ENCODE measurements around the gene RNF130.

The RNF130 gene

GRCh38 chr5:180041301-180042274 is 30.0 kb downstream of the RNF130 start:
- no peak overlapping the region for H3K27ac ChIP-seq (ENCODE audit: low read length)
- H3K4me1 ChIP-seq (ENCODE audit: control insufficient read depth, insufficient read depth, low read length) = peaks cover 2% of the 10 kb centered on the region; the same call in 1 of the 2 replicates
- WGBS (ENCODE audit: insufficient coverage, insufficient read length) = no CpG with 5 or more reads among the region's 15 CpGs

GRCh38 chr5:180040287-180041214 is 31.0 kb downstream of the RNF130 start:
- Histone ChIP-seq H3K27me3 (ENCODE audit: control insufficient read depth, insufficient read depth, low read length) (no peaks in the 10 kb centered on the region), H3K27ac (ENCODE audit: low read length) (no peak overlapping the region), H3K36me3 (ENCODE audit: control insufficient read depth, insufficient read depth, low read length) (peaks cover 9% of the 10 kb centered on the region; the same call in 1 of the 2 replicates), H3K9me3 (ENCODE audit: control insufficient read depth, insufficient read depth, low read length) (no peaks in the 10 kb centered on the region), H3K4me3 (ENCODE audit: low read length) (no peak overlapping the region), H3K4me1 (ENCODE audit: control insufficient read depth, insufficient read depth, low read length) (peaks cover 2% of the 10 kb centered on the region; the same call in 1 of the 2 replicates)
- no peak for DNase-seq (ENCODE audit: low read depth, low spot score)
- WGBS (ENCODE audit: insufficient coverage, insufficient read length) = no CpG with 5 or more reads among the region's 11 CpGs

More at GRCh38 chr5:180041301-180042274, 30.0 kb downstream of the RNF130 start:
- DNase-seq (ENCODE audit: low read depth, low spot score) = no peak
- H3K4me3 ChIP-seq (ENCODE audit: low read length) = no peak overlapping the region; the same call in 1 of the 2 replicates
- no peaks in the 10 kb centered on the region for H3K27me3 ChIP-seq (ENCODE audit: control insufficient read depth, insufficient read depth, low read length)
- peaks cover 2% of the 10 kb centered on the region; the same call in 1 of the 2 replicates for H3K9me3 ChIP-seq (ENCODE audit: control insufficient read depth, insufficient read depth, low read length)
- peaks cover 12% of the 10 kb centered on the region; the same call in 1 of the 2 replicates for H3K36me3 ChIP-seq (ENCODE audit: control insufficient read depth, insufficient read depth, low read length)

GRCh38 chr5:180035206-180035931 is 36.2 kb downstream of the RNF130 start:
- Histone ChIP-seq H3K27ac (ENCODE audit: low read length) (no peak overlapping the region), H3K9me3 (ENCODE audit: control insufficient read depth, insufficient read depth, low read length) (no peaks in the 10 kb centered on the region), H3K4me3 (ENCODE audit: low read length) (no peak overlapping the region), H3K27me3 (ENCODE audit: control insufficient read depth, insufficient read depth, low read length) (no peaks in the 10 kb centered on the region), H3K4me1 (ENCODE audit: control insufficient read depth, insufficient read depth, low read length) (no peaks in the 10 kb centered on the region), H3K36me3 (ENCODE audit: control insufficient read depth, insufficient read depth, low read length) (peaks cover 9% of the 10 kb centered on the region; the same call in 1 of the 2 replicates)
- WGBS (ENCODE audit: insufficient coverage, insufficient read length) = no CpG with 5 or more reads among the region's 5 CpGs
- no peak for DNase-seq (ENCODE audit: low read depth, low spot score)

GRCh38 chr5:180034564-180034963 is 37.0 kb downstream of the RNF130 start:
- peaks cover under 1% of the 10 kb centered on the region; the same call in 1 of the 2 replicates for H3K4me1 ChIP-seq (ENCODE audit: control insufficient read depth, insufficient read depth, low read length)
- no peak overlapping the region for H3K27ac ChIP-seq (ENCODE audit: low read length)
- no peak for DNase-seq (ENCODE audit: low read depth, low spot score)
- no peaks in the 10 kb centered on the region for H3K27me3 ChIP-seq (ENCODE audit: control insufficient read depth, insufficient read depth, low read length)
- no peak overlapping the region for H3K4me3 ChIP-seq (ENCODE audit: low read length)
- H3K9me3 ChIP-seq (ENCODE audit: control insufficient read depth, insufficient read depth, low read length) = no peaks in the 10 kb centered on the region
- H3K36me3 ChIP-seq (ENCODE audit: control insufficient read depth, insufficient read depth, low read length) = peaks cover 9% of the 10 kb centered on the region; the same call in 1 of the 2 replicates
- WGBS (ENCODE audit: insufficient coverage, insufficient read length) = no CpG with 5 or more reads among the region's 2 CpGs

GRCh38 chr5:180027459-180028089 is 44.0 kb downstream of the RNF130 start:
- no peaks in the 10 kb centered on the region for H3K9me3 ChIP-seq (ENCODE audit: control insufficient read depth, insufficient read depth, low read length)
- H3K4me1 ChIP-seq (ENCODE audit: control insufficient read depth, insufficient read depth, low read length) = peaks cover 1% of the 10 kb centered on the region; the same call in 1 of the 2 replicates
- H3K36me3 ChIP-seq (ENCODE audit: control insufficient read depth, insufficient read depth, low read length) = no peaks in the 10 kb centered on the region
- DNase-seq (ENCODE audit: low read depth, low spot score) = no peak
- H3K4me3 ChIP-seq (ENCODE audit: low read length) = no peak overlapping the region
- no CpG with 5 or more reads among the region's 15 CpGs for WGBS (ENCODE audit: insufficient coverage, insufficient read length)
- H3K27ac ChIP-seq (ENCODE audit: low read length) = no peak overlapping the region
- H3K27me3 ChIP-seq (ENCODE audit: control insufficient read depth, insufficient read depth, low read length) = no peaks in the 10 kb centered on the region

GRCh38 chr5:180026734-180027458 is 44.7 kb downstream of the RNF130 start:
- WGBS (ENCODE audit: insufficient coverage, insufficient read length) = no CpG with 5 or more reads among the region's 5 CpGs
- Histone ChIP-seq H3K4me1 (ENCODE audit: control insufficient read depth, insufficient read depth, low read length) (peaks cover 1% of the 10 kb centered on the region; the same call in 1 of the 2 replicates), H3K27me3 (ENCODE audit: control insufficient read depth, insufficient read depth, low read length) (no peaks in the 10 kb centered on the region), H3K4me3 (ENCODE audit: low read length) (no peak overlapping the region), H3K27ac (ENCODE audit: low read length) (no peak overlapping the region), H3K9me3 (ENCODE audit: control insufficient read depth, insufficient read depth, low read length) (no peaks in the 10 kb centered on the region), H3K36me3 (ENCODE audit: control insufficient read depth, insufficient read depth, low read length) (no peaks in the 10 kb centered on the region)
- no peak for DNase-seq (ENCODE audit: low read depth, low spot score)

GRCh38 chr5:180026320-180026719 is 45.2 kb downstream of the RNF130 start:
- H3K27ac ChIP-seq (ENCODE audit: low read length) = no peak overlapping the region
- H3K9me3 ChIP-seq (ENCODE audit: control insufficient read depth, insufficient read depth, low read length) = no peaks in the 10 kb centered on the region
- no peaks in the 10 kb centered on the region for H3K27me3 ChIP-seq (ENCODE audit: control insufficient read depth, insufficient read depth, low read length)
- no peak for DNase-seq (ENCODE audit: low read depth, low spot score)
- peaks cover 1% of the 10 kb centered on the region; the same call in 1 of the 2 replicates for H3K4me1 ChIP-seq (ENCODE audit: control insufficient read depth, insufficient read depth, low read length)
- no peak overlapping the region for H3K4me3 ChIP-seq (ENCODE audit: low read length)
- no peaks in the 10 kb centered on the region for H3K36me3 ChIP-seq (ENCODE audit: control insufficient read depth, insufficient read depth, low read length)
- no CpG with 5 or more reads among the region's 4 CpGs for WGBS (ENCODE audit: insufficient coverage, insufficient read length)

- WGBS (ENCODE audit: insufficient coverage, insufficient read length) = no CpG with 5 or more reads among the region's 12 CpGs
- Histone ChIP-seq H3K27me3 (ENCODE audit: control insufficient read depth, insufficient read depth, low read length) (no peaks in the 10 kb centered on the region), H3K4me1 (ENCODE audit: control insufficient read depth, insufficient read depth, low read length) (no peaks in the 10 kb centered on the region), H3K9me3 (ENCODE audit: control insufficient read depth, insufficient read depth, low read length) (no peaks in the 10 kb centered on the region), H3K4me3 (ENCODE audit: low read length) (no peak overlapping the region), H3K36me3 (ENCODE audit: control insufficient read depth, insufficient read depth, low read length) (peaks cover 3% of the 10 kb centered on the region; the same call in 1 of the 2 replicates), H3K27ac (ENCODE audit: low read length) (no peak overlapping the region)
- no peak for DNase-seq (ENCODE audit: low read depth, low spot score)
These were observed 49.7 kb downstream of the RNF130 start for GRCh38 chr5:180021900-180022299.

GRCh38 chr5:180020176-180020575 is 51.4 kb downstream of the RNF130 start:
- H3K36me3 ChIP-seq (ENCODE audit: control insufficient read depth, insufficient read depth, low read length) = peaks cover 3% of the 10 kb centered on the region; the same call in 1 of the 2 replicates
- H3K27me3 ChIP-seq (ENCODE audit: control insufficient read depth, insufficient read depth, low read length) = no peaks in the 10 kb centered on the region
- H3K4me3 ChIP-seq (ENCODE audit: low read length) = no peak overlapping the region
- DNase-seq (ENCODE audit: low read depth, low spot score) = no peak
- H3K9me3 ChIP-seq (ENCODE audit: control insufficient read depth, insufficient read depth, low read length) = no peaks in the 10 kb centered on the region
- H3K27ac ChIP-seq (ENCODE audit: low read length) = no peak overlapping the region
- H3K4me1 ChIP-seq (ENCODE audit: control insufficient read depth, insufficient read depth, low read length) = no peaks in the 10 kb centered on the region
- WGBS (ENCODE audit: insufficient coverage, insufficient read length) = no CpG with 5 or more reads among the region's 15 CpGs

All from iPS DF 6.9 (cell line).